K562 treated with DMSO at 1 percent for 24 hours (cell line): ENCODE results near the gene OR7C1. TPM values are rescaled to one million over a fixed set of nuclear protein-coding genes. Genes with fewer than 3 reads are reported as not detected.

Source experiments
- total RNA-seq: library from RNA; unstranded; fragments of 300-600 nt; gene quantifications from 2 replicates; pipeline ENCODE4 v1.2.3, GENCODE V29; 2022; ENCODE audit warnings: low read depth; ENCODE audit not compliant: insufficient read depth

Gene OR7C1
- not detected in 2 replicates for total RNA-seq

GRCh38 chr19:14835011-14835410 is at the start of gene OR7C1, which contains the start of gene OR7A5:
Gene OR7C1, minus strand, starts transcription at chr19:14835185. Its CDS starts 35,049 bp downstream, at chr19:14800136.
Gene OR7A5, minus strand, starts transcription at chr19:14835185. Its CDS starts 6,944 bp downstream, at chr19:14828241.

DNA sequence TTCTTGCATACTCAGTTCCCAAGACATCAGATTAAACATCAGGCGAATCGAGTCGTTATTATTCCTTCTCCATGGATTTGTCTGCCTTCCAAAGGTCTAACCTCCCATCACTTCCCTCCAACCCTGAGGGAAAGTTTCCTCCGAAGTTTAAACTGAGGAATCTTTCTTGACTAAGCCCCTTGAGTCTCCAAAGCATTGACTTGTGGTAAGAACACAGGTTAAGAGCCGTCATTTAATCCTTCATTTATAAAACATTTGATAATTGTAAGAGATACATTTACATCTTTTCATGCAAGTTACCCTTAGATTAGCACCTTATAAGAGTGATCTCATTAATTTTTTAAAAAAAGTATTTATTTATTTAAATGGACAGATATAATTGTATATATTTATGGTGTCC is 13.8 kb upstream of the OR7C1 start, which contains the start of gene OR7A10:
TSS of gene OR7A10 (minus strand) at position 101 of the 400 bp plus-strand sequence. CDS start 7,045 bp downstream, outside the sequence.

GRCh38 chr19:14778110-14778845 is 56.7 kb downstream of the OR7C1 start, which contains the start of gene ADGRE2:
Gene ADGRE2, minus strand, starts transcription at chr19:14778560. Its CDS starts 1,804 bp downstream, at chr19:14776756.

Other genes starting within 250 kb of the OR7C1 start
- gene ADGRE3, start 160.3 kb downstream of the OR7C1 start, total RNA-seq: not detected in 2 replicates
- 4.4 and 6.1 TPM in 2 replicates for gene ZNF333, start 145.1 kb downstream of the OR7C1 start, total RNA-seq
- gene ADGRE2, start 56.6 kb downstream of the OR7C1 start, total RNA-seq: 5.4 and 12.4 TPM in 2 replicates
- gene OR7A5, start within 50 bp of the OR7C1 start, total RNA-seq: not detected in 2 replicates
- not detected in 2 replicates for gene OR7A10, start 13.7 kb upstream of the OR7C1 start, total RNA-seq
- gene OR7A17, start 50.9 kb upstream of the OR7C1 start, total RNA-seq: not detected in 2 replicates
- not detected in 2 replicates for gene OR7C2, start 106.3 kb upstream of the OR7C1 start, total RNA-seq
- gene SLC1A6, start 144.7 kb upstream of the OR7C1 start, total RNA-seq: not detected in 2 replicates
- gene CASP14, start 214.3 kb upstream of the OR7C1 start, total RNA-seq: not detected in 2 replicates
- not detected in 2 replicates for gene OR1I1, start 247.0 kb upstream of the OR7C1 start, total RNA-seq